Ovary (tissue), 3 donors: ENCODE results near the gene SPINK5.

Source experiments
- CTCF ChIP-seq, 3 donors: fragments of 450-650 bp in 2 of 3; fragments of 200-600 bp in 1 of 3; IDR thresholded peaks; one replicate each; pipeline versions ENCODE4 v1.5.1 to v1.8.0; 2016 to 2022; ENCODE audit warnings: antibody characterized with exemption in 3 of 3, mild to moderate bottlenecking in 1 of 3
- EP300 ChIP-seq: sonication (generic); formaldehyde crosslinking; IDR thresholded peaks from one replicate; pipeline ENCODE4 v1.6.1; 2017; ENCODE audit warnings: antibody characterized with exemption
- POLR2A ChIP-seq: fragments of 450-650 bp; IDR thresholded peaks from one replicate; pipeline ENCODE4 v1.6.1; 2017; ENCODE audit warnings: antibody characterized with exemption, mild to moderate bottlenecking, moderate library complexity
- donor health status: DM: no; HTN: no; CAD: no.

- TF ChIP-seq CTCF (IDR thresholded peaks at IDR 0.05), result no peak
- no peak for TF ChIP-seq POLR2A
- no peak for TF ChIP-seq EP300
Measured at GRCh38 chr5:148060309-148060708, 3.5 kb upstream of the SPINK5 start.
